Keratinocyte (primary cell): ENCODE results near the gene CALML6. TPM values are rescaled to one million over a fixed set of nuclear protein-coding genes. Genes with fewer than 3 reads are reported as not detected.

Source experiments
- DNase-seq: peaks from one replicate; pipeline ENCODE4 v3.0.0-alpha.2; 2011; ENCODE audit warnings: low read depth, missing footprints, low spot score
- FAIRE-seq: peaks from 2 replicates; lab custom pipeline; 2011; peaks lifted over from hg19 to GRCh38; lab: Jason Lieb, UNC
- H2AFZ ChIP-seq: 2 replicates; pipeline ENCODE4 v1.6.0; 2012; ENCODE audit warnings: low read length, control low read depth, inconsistent platforms; ENCODE audit not compliant: control insufficient read depth
- H3K27ac ChIP-seq: 2 replicates; pipeline ENCODE4 v1.5.1; 2011; ENCODE audit warnings: low read length; ENCODE audit not compliant: control insufficient read depth, insufficient read depth
- H3K27me3 ChIP-seq: 3 replicates; pipeline ENCODE4 v1.6.0; 2011; ENCODE audit warnings: low read length; ENCODE audit not compliant: control insufficient read depth, insufficient read depth; ENCODE audit errors: extremely low read depth
- H3K36me3 ChIP-seq, 2 experiments: 2 replicates in 1 of 2; 3 replicates in 1 of 2; pipeline ENCODE4 v1.5.1; 2011; ENCODE audit warnings: low read length in 2 of 2, mild to moderate bottlenecking in 1 of 2; ENCODE audit not compliant: control insufficient read depth in 2 of 2, insufficient read depth in 2 of 2; ENCODE audit errors: extremely low read depth in 1 of 2
- H3K4me1 ChIP-seq: 3 replicates; pipeline ENCODE4 v1.5.1; 2011; ENCODE audit warnings: low read length; ENCODE audit not compliant: control insufficient read depth, insufficient read depth; ENCODE audit errors: extremely low read depth
- H3K4me2 ChIP-seq: 3 replicates; pipeline ENCODE4 v1.6.0; 2011; ENCODE audit warnings: low read depth, low read length; ENCODE audit not compliant: control insufficient read depth, insufficient read depth; ENCODE audit errors: extremely low read depth
- H3K4me3 ChIP-seq, 3 experiments: fragments of 200-600 bp in 1 of 3; sonication (generic) in 1 of 3; 2 replicates in 2 of 3; 3 replicates in 1 of 3; pipeline ENCODE4 v1.5.1; 2011 to 2016; ENCODE audit warnings: low read length in 3 of 3, mild to moderate bottlenecking in 3 of 3, control low read depth in 2 of 3, inconsistent platforms in 1 of 3, low read depth in 1 of 3, mixed read lengths in 1 of 3, mixed run types in 1 of 3, moderate library complexity in 1 of 3; ENCODE audit not compliant: control insufficient read depth in 2 of 3, insufficient read depth in 2 of 3; ENCODE audit errors: extremely low read depth in 1 of 3
- H3K79me2 ChIP-seq: 2 replicates; pipeline ENCODE4 v1.6.0; 2012; ENCODE audit warnings: low read length; ENCODE audit not compliant: control insufficient read depth, insufficient read depth
- H3K9ac ChIP-seq: 3 replicates; pipeline ENCODE4 v1.6.0; 2011; ENCODE audit warnings: low read length; ENCODE audit not compliant: control insufficient read depth, insufficient read depth; ENCODE audit errors: extremely low read depth
- H3K9me1 ChIP-seq: 3 replicates; pipeline ENCODE4 v1.6.0; 2011; ENCODE audit warnings: low read length; ENCODE audit not compliant: control insufficient read depth, insufficient read depth; ENCODE audit errors: extremely low read depth
- H3K9me3 ChIP-seq: 2 replicates; pipeline ENCODE4 v1.5.1; 2012; ENCODE audit warnings: low read depth, low read length; ENCODE audit not compliant: control insufficient read depth
- H4K20me1 ChIP-seq: 3 replicates; pipeline ENCODE4 v1.6.0; 2011; ENCODE audit warnings: low read length; ENCODE audit not compliant: control insufficient read depth, insufficient read depth; ENCODE audit errors: extremely low read depth
- EZH2 ChIP-seq: IDR thresholded peaks from one replicate; pipeline ENCODE4 v1.6.1; 2012; ENCODE audit warnings: inconsistent platforms, mild to moderate bottlenecking, low read length, moderate library complexity
- dilution Hi-C: fragments of 300-500 bp; cut with MboI; formaldehyde crosslinking; loops from one replicate; pipeline ENCODE4 v1.7.0; 2020; ENCODE audit warnings: low sequenced_read_pairs; ENCODE audit not compliant: extremely low pct_ligation_motif_present
- polyA plus RNA-seq, 5 experiments: library from polyadenylated mRNA; depleted of rRNA in 3 of 5; stranded (reverse) in 3 of 5; stranded (forward) in 1 of 5; unstranded in 1 of 5; fragments of >200 nt; gene quantifications; 1 replicate in 1 of 5; 2 replicates in 3 of 5; 3 replicates in 1 of 5; pipeline versions ENCODE4 v1.2.1 to v1.2.3, GENCODE V29; 2011 to 2012; ENCODE audit warnings: missing spikeins in 2 of 5, low read depth in 1 of 5, low replicate concordance in 1 of 5
- TF ChIP-seq, protein P1 (sequence below), 3 experiments: IDR thresholded peaks in 1 of 3; conservative IDR thresholded peaks in 1 of 3; optimal IDR thresholded peaks in 1 of 3; 2 replicates in 2 of 3; 3 replicates in 1 of 3; pipeline versions ENCODE3 to v1.5.1; 2011; ENCODE audit warnings: low read length in 3 of 3, mild to moderate bottlenecking in 3 of 3, moderate library complexity in 2 of 3, control low read depth in 1 of 3, inconsistent platforms in 1 of 3; ENCODE audit not compliant: insufficient read depth in 2 of 3; ENCODE audit errors: extremely low read depth in 1 of 3

CALML6 gene
- polyA plus RNA-seq, 1 donor (not counting 4 experiments of a cell fraction or from before 2014, with no cell fraction given), result 0.08 TPM

DNA sequence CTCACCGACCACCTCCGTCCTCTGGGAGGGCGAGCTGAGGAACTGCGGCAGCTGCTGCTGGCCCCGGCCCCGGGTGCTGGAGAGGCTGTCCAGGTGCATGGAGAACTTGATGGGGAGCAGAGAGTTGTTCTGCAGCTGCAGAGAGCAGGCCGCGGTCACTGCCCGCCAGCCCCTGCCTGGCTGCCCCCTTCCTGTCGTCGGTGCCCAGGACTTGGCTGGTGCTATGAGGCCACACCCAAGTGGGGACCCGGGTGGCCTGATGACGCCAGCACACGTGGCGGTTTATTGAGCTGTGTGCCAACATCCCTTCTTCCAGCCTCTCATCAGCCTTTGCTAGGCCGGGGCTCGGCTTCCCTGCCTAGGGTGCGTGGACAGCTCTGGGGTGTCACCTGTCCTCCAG lies 9.3 kb downstream of the CALML6 start:
- FAIRE-seq, result no peak

DNA sequence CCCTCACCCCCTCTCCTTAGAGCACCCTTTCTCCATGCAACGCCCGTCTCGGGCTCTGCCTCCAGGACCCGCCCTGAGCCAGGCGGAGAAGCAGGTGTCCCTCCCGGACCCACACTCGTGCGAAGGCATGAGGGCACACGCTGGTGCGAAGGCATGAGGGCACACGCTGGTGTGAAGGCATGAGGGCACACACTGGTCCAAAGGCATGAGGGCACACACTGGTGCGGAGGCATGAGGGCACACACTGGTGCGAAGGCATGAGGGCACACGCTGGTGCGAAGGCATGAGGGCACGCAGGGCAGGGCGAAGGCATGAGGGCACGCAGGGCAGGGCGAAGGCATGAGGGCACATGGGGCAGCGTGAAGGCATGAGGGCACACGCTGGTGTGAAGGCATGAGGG lies 9.8 kb downstream of the CALML6 start:
- Histone ChIP-seq H3K79me2 (no peaks in the 10 kb centered on the region), H4K20me1 (no peaks in the 10 kb centered on the region), H2AFZ (no peak overlapping the region), H3K9me1 (no peaks in the 10 kb centered on the region), H3K4me2 (no peak overlapping the region), H3K4me3 (no peak overlapping the region), H3K36me3 (no peaks in the 10 kb centered on the region), H3K27me3 (peaks cover 45% of the 10 kb centered on the region), H3K9me3 (no peaks in the 10 kb centered on the region), H3K27ac (no peak overlapping the region), H3K4me1 (no peaks in the 10 kb centered on the region), H3K9ac (no peak overlapping the region)
- FAIRE-seq (no peak), DNase-seq (no peak)
- dilution Hi-C loops, result no loop called here
- TF ChIP-seq EZH2, result no peak
- TF ChIP-seq, protein P1, sequence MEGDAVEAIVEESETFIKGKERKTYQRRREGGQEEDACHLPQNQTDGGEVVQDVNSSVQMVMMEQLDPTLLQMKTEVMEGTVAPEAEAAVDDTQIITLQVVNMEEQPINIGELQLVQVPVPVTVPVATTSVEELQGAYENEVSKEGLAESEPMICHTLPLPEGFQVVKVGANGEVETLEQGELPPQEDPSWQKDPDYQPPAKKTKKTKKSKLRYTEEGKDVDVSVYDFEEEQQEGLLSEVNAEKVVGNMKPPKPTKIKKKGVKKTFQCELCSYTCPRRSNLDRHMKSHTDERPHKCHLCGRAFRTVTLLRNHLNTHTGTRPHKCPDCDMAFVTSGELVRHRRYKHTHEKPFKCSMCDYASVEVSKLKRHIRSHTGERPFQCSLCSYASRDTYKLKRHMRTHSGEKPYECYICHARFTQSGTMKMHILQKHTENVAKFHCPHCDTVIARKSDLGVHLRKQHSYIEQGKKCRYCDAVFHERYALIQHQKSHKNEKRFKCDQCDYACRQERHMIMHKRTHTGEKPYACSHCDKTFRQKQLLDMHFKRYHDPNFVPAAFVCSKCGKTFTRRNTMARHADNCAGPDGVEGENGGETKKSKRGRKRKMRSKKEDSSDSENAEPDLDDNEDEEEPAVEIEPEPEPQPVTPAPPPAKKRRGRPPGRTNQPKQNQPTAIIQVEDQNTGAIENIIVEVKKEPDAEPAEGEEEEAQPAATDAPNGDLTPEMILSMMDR (optimal IDR thresholded peaks at IDR 0.05 in 1 of 3, IDR thresholded peaks at IDR 0.05 in 1 of 3, conservative IDR thresholded peaks at IDR 0.05 in 1 of 3; ENCODE audit: extremely low read depth in 1 of 3, insufficient read depth in 2 of 3, low read length in 3 of 3), result no peak

More for the DNA sequence above, 9.3 kb downstream of the CALML6 start:
- Histone ChIP-seq H3K4me3 (no peak overlapping the region), H3K4me2 (no peak overlapping the region), H3K27ac (no peak overlapping the region), H2AFZ (no peak overlapping the region), H3K27me3 (peaks cover 45% of the 10 kb centered on the region), H3K9ac (no peak overlapping the region), H3K79me2 (no peaks in the 10 kb centered on the region), H3K4me1 (no peaks in the 10 kb centered on the region), H3K9me1 (no peaks in the 10 kb centered on the region), H4K20me1 (no peaks in the 10 kb centered on the region), H3K36me3 (no peaks in the 10 kb centered on the region), H3K9me3 (no peaks in the 10 kb centered on the region)
- DNase-seq, result no peak
- TF ChIP-seq, protein P1 (optimal IDR thresholded peaks at IDR 0.05 in 1 of 3, IDR thresholded peaks at IDR 0.05 in 1 of 3, conservative IDR thresholded peaks at IDR 0.05 in 1 of 3; ENCODE audit: extremely low read depth in 1 of 3, insufficient read depth in 2 of 3, low read length in 3 of 3), result no peak
- TF ChIP-seq EZH2, result no peak
- dilution Hi-C loops, result no loop called here
